VCaP (cell line): ENCODE measurements around the gene PILRA.
"Not testable (repeated sequence)": the region's sequence is repeated elsewhere in the genome, so short reads cannot be mapped to it uniquely, and the experiment has no call there.

Source experiments
- H3K27ac ChIP-seq: fragments of 450-650 bp; 2 replicates; pipeline ENCODE4 v1.5.1; 2017
- CTCF ChIP-seq: fragments of 450-650 bp; conservative IDR thresholded peaks from 2 replicates; pipeline ENCODE4 v1.5.1; 2017; ENCODE audit warnings: mild to moderate bottlenecking, moderate library complexity

The PILRA gene

GRCh38 chr7:100438172-100438571, 64.9 kb downstream of the PILRA start:
- H3K27ac ChIP-seq: no peak overlapping the region

GRCh38 chr7:100438731-100439130, 65.4 kb downstream of the PILRA start:
- not testable (repeated sequence) for H3K27ac ChIP-seq

More at GRCh38 chr7:100438172-100438571, 64.9 kb downstream of the PILRA start:
- no peak for TF ChIP-seq CTCF

GRCh38 chr7:100439244-100439643, 66.0 kb downstream of the PILRA start:
- H3K27ac ChIP-seq: not testable (repeated sequence)

- no peak for TF ChIP-seq CTCF
- no peak overlapping the region for H3K27ac ChIP-seq
Observed at GRCh38 chr7:100441641-100442535, 68.6 kb downstream of the PILRA start.

GRCh38 chr7:100443096-100443840, 70.0 kb downstream of the PILRA start:
- H3K27ac ChIP-seq: no peak overlapping the region
- no peak for TF ChIP-seq CTCF

GRCh38 chr7:100444311-100445278, 71.3 kb downstream of the PILRA start:
- no peak for TF ChIP-seq CTCF
- H3K27ac ChIP-seq: no peak overlapping the region

GRCh38 chr7:100446040-100446439, 72.8 kb downstream of the PILRA start:
- no peak overlapping the region for H3K27ac ChIP-seq
- no peak for TF ChIP-seq CTCF

- H3K27ac ChIP-seq: not testable (repeated sequence)
Observed at GRCh38 chr7:100447363-100447762, 74.1 kb downstream of the PILRA start.
